ENCODE data around the gene EID3. TPM values are rescaled to one million over a fixed set of nuclear protein-coding genes. Genes with fewer than 3 reads are reported as not detected.
A peak's percentile ranks its signal among the peaks of the same experiment; 100 is the strongest.

EID3 gene
- total RNA-seq, 3 donors from 2014 or later (not counting 1 experiment from before 2014, with no cell fraction given), result 10.4 to 13.0 (median 12.7) TPM

DNA sequence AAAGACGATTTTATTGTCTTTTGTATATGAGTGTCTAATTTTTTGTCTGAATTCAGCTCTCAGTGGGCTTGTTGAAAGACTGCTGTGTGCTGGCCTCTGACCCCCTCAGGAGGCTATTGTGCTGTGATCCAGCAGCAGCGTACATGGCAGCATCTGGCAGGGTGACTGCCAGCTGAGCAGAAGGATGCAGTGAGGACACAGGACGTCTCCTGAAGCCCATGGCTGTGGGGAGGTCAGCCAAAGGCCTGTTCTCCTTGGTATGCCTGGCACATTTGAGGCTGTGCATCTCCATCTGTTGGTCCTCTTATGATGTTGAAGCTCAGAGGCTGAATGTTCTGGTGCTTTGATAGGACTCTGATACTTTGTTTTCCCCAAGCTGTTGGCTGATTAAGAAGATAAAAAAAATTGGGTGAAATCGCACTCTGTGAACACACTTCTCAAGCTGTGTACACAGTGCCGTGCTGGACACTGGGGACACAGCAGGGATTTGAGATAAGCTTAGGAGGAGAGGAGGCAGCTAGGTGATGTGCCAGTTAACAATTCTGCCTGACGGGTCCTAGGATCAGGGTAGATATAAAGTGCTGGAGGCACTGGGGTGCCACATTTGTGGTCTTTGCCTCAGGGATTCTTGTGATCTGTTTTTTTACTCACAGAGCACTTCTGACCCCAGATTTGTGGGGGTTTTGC is 37.5 kb downstream of the EID3 start:
- no peaks in the 10 kb centered on the region for H3K27me3 Mint-ChIP-seq (ENCODE audit: low read depth in 2 of 2)
- no peak overlapping the region for H3K27ac Mint-ChIP-seq
- Histone ChIP-seq H3K27ac (ENCODE audit: low read length) (no peak overlapping the region), H3K4me3 (ENCODE audit: low read length) (no peak overlapping the region), H3K36me3 (ENCODE audit: control insufficient read depth, insufficient read depth, low read length) (peaks cover 42% of the 10 kb centered on the region), H3K9me3 (ENCODE audit: control insufficient read depth, insufficient read depth, low read length) (no peaks in the 10 kb centered on the region), H3K27me3 (ENCODE audit: control insufficient read depth, insufficient read depth, low read length) (no peaks in the 10 kb centered on the region), H3K4me1 (ENCODE audit: control insufficient read depth, insufficient read depth, low read length) (no peaks in the 10 kb centered on the region)
- intact Hi-C loops (cut with micrococcal nuclease), result no loop called here
- H3K4me1 Mint-ChIP-seq, result peaks cover 5 to 6% of the 10 kb centered on the region in 2 donors
- ATAC-seq (no peak), DNase-seq (no peak)
- no peak overlapping the region for H3K4me3 Mint-ChIP-seq
- WGBS (ENCODE audit: insufficient coverage), result 99% methylated on average over 6 of the region's 6 CpGs
- H3K9me3 Mint-ChIP-seq, result no peaks in the 10 kb centered on the region
- TF ChIP-seq CTCF (IDR thresholded peaks at IDR 0.05), result no peak
- H3K36me3 Mint-ChIP-seq, result peaks cover 22% of the 10 kb centered on the region

- Histone ChIP-seq H3K4me3 (ENCODE audit: low read length) (no peak overlapping the region), H3K4me1 (ENCODE audit: control insufficient read depth, insufficient read depth, low read length) (no peaks in the 10 kb centered on the region), H3K27ac (ENCODE audit: low read length) (no peak overlapping the region), H3K9me3 (ENCODE audit: control insufficient read depth, insufficient read depth, low read length) (no peaks in the 10 kb centered on the region), H3K36me3 (ENCODE audit: control insufficient read depth, insufficient read depth, low read length) (peaks cover 36% of the 10 kb centered on the region), H3K27me3 (ENCODE audit: control insufficient read depth, insufficient read depth, low read length) (no peaks in the 10 kb centered on the region)
- H3K27ac Mint-ChIP-seq, result peak overlapping the region in 1 of 2 donors; percentile 35
- ATAC-seq (no peak), DNase-seq (no peak)
- peaks cover 22% of the 10 kb centered on the region for H3K36me3 Mint-ChIP-seq
- intact Hi-C loops (cut with micrococcal nuclease), result no loop called here
- peaks cover 5 to 6% of the 10 kb centered on the region in 2 donors for H3K4me1 Mint-ChIP-seq
- TF ChIP-seq CTCF (IDR thresholded peaks at IDR 0.05), result no peak
- no peak overlapping the region for H3K4me3 Mint-ChIP-seq
- no peaks in the 10 kb centered on the region for H3K9me3 Mint-ChIP-seq
- WGBS (ENCODE audit: insufficient coverage), result 90% methylated on average over 1 of the region's 2 CpGs
- no peaks in the 10 kb centered on the region for H3K27me3 Mint-ChIP-seq (ENCODE audit: low read depth in 2 of 2)
Measured at GRCh38 chr12:104342147-104342546, 38.6 kb downstream of the EID3 start.

DNA sequence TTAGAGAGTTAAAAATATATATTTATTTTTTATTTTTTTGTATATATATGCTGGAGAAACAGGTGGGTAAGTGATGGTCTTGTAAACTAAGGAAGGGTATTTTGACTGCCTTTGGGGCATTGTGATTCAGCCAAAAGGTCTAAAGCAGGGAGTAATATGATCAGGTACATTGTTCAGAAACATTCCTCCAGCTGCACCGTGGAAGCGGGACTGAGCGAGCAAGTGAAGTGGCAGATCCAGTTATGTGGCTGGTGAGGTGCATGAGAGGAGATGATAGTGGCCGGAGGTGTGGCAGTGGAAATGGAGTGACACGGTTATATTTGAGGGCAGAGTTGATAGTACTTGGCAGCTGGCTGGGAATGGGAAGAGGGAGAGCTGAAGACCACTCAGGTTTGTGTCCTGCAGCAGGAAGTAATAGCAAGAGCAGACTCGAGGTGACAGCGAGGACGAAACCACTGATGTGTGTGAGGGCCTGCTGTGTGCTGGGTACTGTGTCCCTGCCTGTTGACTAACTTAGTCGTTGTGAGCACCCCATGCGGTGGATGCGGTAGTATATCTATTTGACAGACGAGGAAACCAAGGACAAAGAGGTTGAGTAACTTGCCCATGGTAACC is 39.2 kb downstream of the EID3 start:
- no peak overlapping the region for H3K4me3 ChIP-seq (ENCODE audit: low read length)
- WGBS (ENCODE audit: insufficient coverage), result 92% methylated on average over 12 of the region's 12 CpGs
- ATAC-seq (no peak), DNase-seq (no peak)
- Mint-ChIP-seq H3K9me3 (no peaks in the 10 kb centered on the region), H3K27me3 (ENCODE audit: low read depth in 2 of 2) (no peaks in the 10 kb centered on the region), H3K36me3 (peaks cover 22% of the 10 kb centered on the region), H3K4me1 (peaks cover 5 to 6% of the 10 kb centered on the region in 2 donors), H3K4me3 (no peak overlapping the region), H3K27ac (peak overlapping the region in 1 of 2 donors; percentile 35)
- intact Hi-C loops (cut with micrococcal nuclease), result no loop called here
- TF ChIP-seq CTCF (IDR thresholded peaks at IDR 0.05), result no peak
- H3K27ac ChIP-seq (ENCODE audit: low read length), result no peak overlapping the region
- H3K4me1 ChIP-seq (ENCODE audit: control insufficient read depth, insufficient read depth, low read length), result no peaks in the 10 kb centered on the region
- peaks cover 36% of the 10 kb centered on the region for H3K36me3 ChIP-seq (ENCODE audit: control insufficient read depth, insufficient read depth, low read length)
- H3K27me3 ChIP-seq (ENCODE audit: control insufficient read depth, insufficient read depth, low read length), result no peaks in the 10 kb centered on the region
- H3K9me3 ChIP-seq (ENCODE audit: control insufficient read depth, insufficient read depth, low read length), result no peaks in the 10 kb centered on the region

Data from natural killer cell (primary cell).